Measurements from ENCODE around the gene GAA. TPM values are rescaled to one million over a fixed set of nuclear protein-coding genes. Genes with fewer than 3 reads are reported as not detected.

GAA gene
- total and polyA plus RNA-seq, 4 donors, result 21.3 to 58.7 (median 37.0) TPM

GRCh38 chr17:80058311-80058955 is 42.9 kb upstream of the GAA start:
- WGBS, result 96% methylated on average over 28 of the region's 28 CpGs
- DNase-seq (ENCODE audit: low spot score), result no peak
- H3K27me3 ChIP-seq (ENCODE audit: control insufficient read depth in 4 of 4, insufficient read depth in 4 of 4, low read length in 3 of 4), result no peaks in the 10 kb centered on the region
- peaks cover 0 to 3% (median 0%) of the 10 kb centered on the region in 4 donors for H3K36me3 ChIP-seq (ENCODE audit: control insufficient read depth in 4 of 4, insufficient read depth in 3 of 4, low read depth in 1 of 4, low read length in 3 of 4)
- no peak overlapping the region for H3K27ac ChIP-seq (ENCODE audit: low read depth in 1 of 2, low read length in 2 of 2)
- no peaks in the 10 kb centered on the region for H3K4me1 ChIP-seq (ENCODE audit: control insufficient read depth in 4 of 4, insufficient read depth in 4 of 4, low read length in 3 of 4)
- TF ChIP-seq JUND (IDR thresholded peaks at IDR 0.05), result no peak
- no peak for TF ChIP-seq ATF3 (IDR thresholded peaks at IDR 0.05)
- H3K9me3 ChIP-seq (ENCODE audit: control insufficient read depth in 4 of 4, low read length in 3 of 4), result no peaks in the 10 kb centered on the region
- no peak overlapping the region for H3K4me3 ChIP-seq (ENCODE audit: low read depth in 1 of 3, low read length in 3 of 3)
- H3K9ac ChIP-seq (ENCODE audit: low read depth in 1 of 2, low read length in 2 of 2), result no peak overlapping the region

- TF ChIP-seq ZBTB33 (IDR thresholded peaks at IDR 0.05), result no peak
- TF ChIP-seq HNF4G (IDR thresholded peaks at IDR 0.05), result no peak
- 86% methylated on average over 4 of the region's 4 CpGs for WGBS
- Histone ChIP-seq H3K4me3 (ENCODE audit: low read depth in 1 of 3, low read length in 3 of 3) (no peak overlapping the region), H3K4me1 (ENCODE audit: control insufficient read depth in 4 of 4, insufficient read depth in 4 of 4, low read length in 3 of 4) (peaks cover 0 to 3% (median 0%) of the 10 kb centered on the region in 4 donors), H3K27ac (ENCODE audit: low read depth in 1 of 2, low read length in 2 of 2) (no peak overlapping the region), H3K9me3 (ENCODE audit: control insufficient read depth in 4 of 4, low read length in 3 of 4) (no peaks in the 10 kb centered on the region), H3K36me3 (ENCODE audit: control insufficient read depth in 4 of 4, insufficient read depth in 3 of 4, low read depth in 1 of 4, low read length in 3 of 4) (peaks cover 0 to 3% (median 0%) of the 10 kb centered on the region in 4 donors), H3K27me3 (ENCODE audit: control insufficient read depth in 4 of 4, insufficient read depth in 4 of 4, low read length in 3 of 4) (no peaks in the 10 kb centered on the region), H3K9ac (ENCODE audit: low read depth in 1 of 2, low read length in 2 of 2) (no peak overlapping the region)
- no peak for DNase-seq (ENCODE audit: low spot score)
These were observed 40.7 kb upstream of the GAA start for GRCh38 chr17:80060644-80061043.

GRCh38 chr17:80061421-80061820 is 40.0 kb upstream of the GAA start:
- no peak for DNase-seq (ENCODE audit: low spot score)
- WGBS, result 90% methylated on average over 12 of the region's 12 CpGs
- H3K4me1 ChIP-seq (ENCODE audit: control insufficient read depth in 4 of 4, insufficient read depth in 4 of 4, low read length in 3 of 4), result peaks cover 0 to 3% (median 0%) of the 10 kb centered on the region in 4 donors
- H3K9me3 ChIP-seq (ENCODE audit: control insufficient read depth in 4 of 4, low read length in 3 of 4), result no peaks in the 10 kb centered on the region
- TF ChIP-seq MAX (IDR thresholded peaks at IDR 0.05) (no peak), FOXA2 (IDR thresholded peaks at IDR 0.05) (no peak), FOXA1 (IDR thresholded peaks at IDR 0.05) (no peak), RXRA (IDR thresholded peaks at IDR 0.05) (no peak), JUND (IDR thresholded peaks at IDR 0.05) (no peak), ZBTB33 (IDR thresholded peaks at IDR 0.05) (no peak), NR2F2 (IDR thresholded peaks at IDR 0.05) (no peak), GABPA (IDR thresholded peaks at IDR 0.05 in 1 of 2, conservative IDR thresholded peaks at IDR 0.05 in 1 of 2) (no peak), EGR1 (IDR thresholded peaks at IDR 0.05; ENCODE audit: low read depth in 2 of 2) (no peak), TAF1 (conservative IDR thresholded peaks at IDR 0.05) (no peak), YY1 (IDR thresholded peaks at IDR 0.05) (no peak), CTCF (IDR thresholded peaks at IDR 0.05; ENCODE audit: low read depth, low read length, missing input control) (no peak), RAD21 (IDR thresholded peaks at IDR 0.05) (no peak), HNF4G (IDR thresholded peaks at IDR 0.05) (no peak), SP1 (IDR thresholded peaks at IDR 0.05) (no peak)
- H3K4me3 ChIP-seq (ENCODE audit: low read depth in 1 of 3, low read length in 3 of 3), result no peak overlapping the region
- no peak overlapping the region for H3K27ac ChIP-seq (ENCODE audit: low read depth in 1 of 2, low read length in 2 of 2)
- H3K36me3 ChIP-seq (ENCODE audit: control insufficient read depth in 4 of 4, insufficient read depth in 3 of 4, low read depth in 1 of 4, low read length in 3 of 4), result peaks cover 0 to 3% (median 0%) of the 10 kb centered on the region in 4 donors
- H3K27me3 ChIP-seq (ENCODE audit: control insufficient read depth in 4 of 4, insufficient read depth in 4 of 4, low read length in 3 of 4), result no peaks in the 10 kb centered on the region
- no peak overlapping the region for H3K9ac ChIP-seq (ENCODE audit: low read depth in 1 of 2, low read length in 2 of 2)
